GM12878 (cell line): ENCODE data around the gene FBXO5.
"Not testable (repeated sequence)": the region's sequence is repeated elsewhere in the genome, so short reads cannot be mapped to it uniquely, and the experiment has no call there.

ENCODE experiments used
- POLR2A ChIP-seq: IDR thresholded peaks from 2 replicates; pipeline ENCODE4 v1.6.1; 2011; ENCODE audit warnings: low read depth, mild to moderate bottlenecking, low read length
- RAD51 ChIP-seq: fragments of 450-650 bp; IDR thresholded peaks from 2 replicates; pipeline ENCODE4 v1.6.1; 2016; ENCODE audit warnings: moderate library complexity, mild to moderate bottlenecking, inconsistent platforms
- SIX5 ChIP-seq: IDR thresholded peaks from 2 replicates; pipeline ENCODE4 v1.6.1; 2011; ENCODE audit warnings: mild to moderate bottlenecking, low read depth, low read length, moderate library complexity; ENCODE audit not compliant: severe bottlenecking
- YBX1 ChIP-seq: fragments of 450-650 bp; IDR thresholded peaks from 2 replicates; pipeline ENCODE4 v1.6.1; 2016; ENCODE audit warnings: antibody characterized with exemption
- TF ChIP-seq, protein P1 (sequence below), 3 experiments: IDR thresholded peaks in 2 of 3; conservative IDR thresholded peaks in 1 of 3; 2 replicates each; pipeline ENCODE4 v1.5.1; 2011; ENCODE audit warnings: low read depth in 3 of 3, low read length in 3 of 3, mild to moderate bottlenecking in 3 of 3, control low read depth in 2 of 3, moderate library complexity in 2 of 3, inconsistent platforms in 1 of 3, mixed read lengths in 1 of 3; ENCODE audit not compliant: control insufficient read depth in 2 of 3, insufficient read depth in 1 of 3; ENCODE audit errors: extremely low read depth in 1 of 3

DNA sequence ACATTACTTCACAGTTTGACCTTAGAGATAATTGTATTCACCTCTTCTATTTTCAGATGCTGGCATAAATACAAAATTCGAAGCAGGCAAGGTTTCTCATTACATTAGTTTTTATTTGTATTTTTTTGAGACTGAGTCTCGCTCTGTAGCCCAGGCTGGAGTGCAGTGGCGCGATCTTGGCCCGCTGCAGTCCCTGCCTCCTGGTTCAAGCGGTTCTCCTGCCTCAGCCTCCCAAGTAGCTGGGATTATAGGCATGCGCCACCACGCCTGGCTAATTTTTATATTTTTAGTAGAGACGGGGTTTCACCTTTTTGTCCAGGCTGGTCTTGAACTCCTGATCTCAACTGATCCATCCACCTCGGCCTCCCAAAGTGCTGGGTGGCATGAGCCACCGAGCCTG lies 2.5 kb upstream of the FBXO5 start:
- TF ChIP-seq RAD51, POLR2A, SIX5, YBX1: not testable (repeated sequence)
- TF ChIP-seq, protein P1, sequence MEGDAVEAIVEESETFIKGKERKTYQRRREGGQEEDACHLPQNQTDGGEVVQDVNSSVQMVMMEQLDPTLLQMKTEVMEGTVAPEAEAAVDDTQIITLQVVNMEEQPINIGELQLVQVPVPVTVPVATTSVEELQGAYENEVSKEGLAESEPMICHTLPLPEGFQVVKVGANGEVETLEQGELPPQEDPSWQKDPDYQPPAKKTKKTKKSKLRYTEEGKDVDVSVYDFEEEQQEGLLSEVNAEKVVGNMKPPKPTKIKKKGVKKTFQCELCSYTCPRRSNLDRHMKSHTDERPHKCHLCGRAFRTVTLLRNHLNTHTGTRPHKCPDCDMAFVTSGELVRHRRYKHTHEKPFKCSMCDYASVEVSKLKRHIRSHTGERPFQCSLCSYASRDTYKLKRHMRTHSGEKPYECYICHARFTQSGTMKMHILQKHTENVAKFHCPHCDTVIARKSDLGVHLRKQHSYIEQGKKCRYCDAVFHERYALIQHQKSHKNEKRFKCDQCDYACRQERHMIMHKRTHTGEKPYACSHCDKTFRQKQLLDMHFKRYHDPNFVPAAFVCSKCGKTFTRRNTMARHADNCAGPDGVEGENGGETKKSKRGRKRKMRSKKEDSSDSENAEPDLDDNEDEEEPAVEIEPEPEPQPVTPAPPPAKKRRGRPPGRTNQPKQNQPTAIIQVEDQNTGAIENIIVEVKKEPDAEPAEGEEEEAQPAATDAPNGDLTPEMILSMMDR (IDR thresholded peaks at IDR 0.05 in 2 of 3, conservative IDR thresholded peaks at IDR 0.05 in 1 of 3; ENCODE audit: control insufficient read depth in 2 of 3, extremely low read depth in 1 of 3, insufficient read depth in 1 of 3, low read depth in 3 of 3, low read length in 3 of 3), result not testable (repeated sequence)
